HCT116 (cell line): ENCODE results near the gene OR10V1. TPM values are rescaled to one million over a fixed set of nuclear protein-coding genes. Genes with fewer than 3 reads are reported as not detected.

Experiments used
- ATAC-seq: fragments of 200-7000 bp; cut with Tn5 transposase; 2 replicates; pipeline ENCODE4 v1.9.1; 2020; ENCODE audit warnings: mild to moderate bottlenecking, moderate library complexity
- BruUV-seq: library from RNA; stranded (reverse); fragments of 400-500 nt; replicated peaks from 2 replicates; lab custom pipeline; 2021; lab: Mats Ljungman, UMichigan
- CTCF ChIA-PET: fragments of 300-600 bp; sonication (Branson Sonifier 250); formaldehyde crosslinking; loops from one replicate; lab custom pipeline; 2021; ENCODE audit warnings: antibody characterized with exemption; lab: Charles Lee
- POLR2A ChIA-PET: fragments of 300-600, 350-600 bp; sonication (Branson Sonifier 250); formaldehyde crosslinking; loops from one replicate; lab custom pipeline; 2021; ENCODE audit warnings: antibody characterized with exemption; lab: Charles Lee
- RAD21 ChIA-PET, 2 experiments: fragments of 300-600 bp; sonication (Branson Sonifier 250); formaldehyde crosslinking; loops; one replicate each; lab custom pipeline; 2023; ENCODE audit warnings: low total read pairs in 2 of 2; ENCODE audit not compliant: uncharacterized antibody in 2 of 2, unreplicated experiment in 2 of 2, low non-redundant PET in 1 of 2; lab: Charles Lee
- DNase-seq: peaks from one replicate; pipeline ENCODE4 v3.0.0-alpha.2; 2010; ENCODE audit warnings: low read depth, low spot score
- H2AFZ ChIP-seq: fragments of 200-600 bp; shearing (Covaris generic), sonication (generic); 2 replicates; pipeline ENCODE4 v1.6.1; 2017; ENCODE audit warnings: low read depth, mixed run types, mixed read lengths, antibody characterized with exemption, low read length; ENCODE audit not compliant: poor library complexity, severe bottlenecking
- H3K27ac ChIP-seq: 2 replicates; pipeline ENCODE4 v1.5.1; 2012; ENCODE audit warnings: low read depth, low read length
- H3K27me3 ChIP-seq: fragments of 200-600 bp; sonication (generic); 2 replicates; pipeline ENCODE4 v1.6.1; 2016; ENCODE audit warnings: mixed run types, low read length, mixed read lengths; ENCODE audit not compliant: insufficient read depth
- H3K36me3 ChIP-seq, 2 experiments: fragments of 200-500 bp in 1 of 2; fragments of 200-600 bp in 1 of 2; sonication (Bioruptor generic) in 1 of 2; sonication (generic) in 1 of 2; 2 replicates each; pipeline versions ENCODE4 v1.5.1 to v1.6.1; 2014 to 2016; ENCODE audit warnings: low read length in 2 of 2, inconsistent platforms in 1 of 2, mixed read lengths in 1 of 2, mixed run types in 1 of 2; ENCODE audit not compliant: insufficient read depth in 2 of 2, control insufficient read depth in 1 of 2
- H3K4me1 ChIP-seq, 2 experiments: fragments of 200-600 bp in 1 of 2; sonication (generic) in 1 of 2; 2 replicates each; pipeline versions ENCODE4 v1.5.1 to v1.6.1; 2012 to 2017; ENCODE audit warnings: low read length in 2 of 2, inconsistent platforms in 1 of 2, mild to moderate bottlenecking in 1 of 2, mixed read lengths in 1 of 2, mixed run types in 1 of 2, moderate library complexity in 1 of 2; ENCODE audit not compliant: insufficient read depth in 2 of 2, control insufficient read depth in 1 of 2
- H3K4me2 ChIP-seq: fragments of 200-600 bp; sonication (generic); 2 replicates; pipeline ENCODE4 v1.6.1; 2017; ENCODE audit warnings: mixed run types, low read length, mixed read lengths
- H3K4me3 ChIP-seq, 2 experiments: fragments of 200-600 bp in 1 of 2; sonication (generic) in 1 of 2; replicated peaks in 1 of 2; 2 replicates each; pipeline ENCODE4 v1.5.1; 2011 to 2016; ENCODE audit warnings: low read length in 2 of 2, control low read depth in 1 of 2, low read depth in 1 of 2, mild to moderate bottlenecking in 1 of 2, mixed read lengths in 1 of 2, mixed run types in 1 of 2
- H3K79me2 ChIP-seq: fragments of 200-600 bp; sonication (generic); 2 replicates; pipeline ENCODE4 v1.6.1; 2017; ENCODE audit warnings: mild to moderate bottlenecking, mixed run types, low read length, moderate library complexity, mixed read lengths; ENCODE audit not compliant: insufficient read depth
- H3K9ac ChIP-seq: fragments of 200-600 bp; sonication (generic); 2 replicates; pipeline ENCODE4 v1.6.1; 2016; ENCODE audit warnings: low read length, mixed read lengths
- H3K9me2 ChIP-seq: fragments of 200-600 bp; sonication (generic), shearing (Covaris generic); 2 replicates; pipeline ENCODE4 v1.6.1; 2017; ENCODE audit warnings: mixed run types, mild to moderate bottlenecking, moderate library complexity; ENCODE audit not compliant: insufficient read depth
- H3K9me3 ChIP-seq, 2 experiments: fragments of 200-500 bp in 1 of 2; fragments of 200-600 bp in 1 of 2; sonication (Bioruptor generic) in 1 of 2; sonication (generic) in 1 of 2; 2 replicates each; pipeline ENCODE4 v1.6.1; 2014 to 2017; ENCODE audit warnings: low read length in 2 of 2, mixed read lengths in 2 of 2, inconsistent platforms in 1 of 2, low read depth in 1 of 2, mild to moderate bottlenecking in 1 of 2, mixed run types in 1 of 2, moderate library complexity in 1 of 2; ENCODE audit not compliant: control insufficient read depth in 1 of 2, insufficient read depth in 1 of 2
- H4K20me1 ChIP-seq: fragments of 200-600 bp; sonication (generic), shearing (Covaris generic); 2 replicates; pipeline ENCODE4 v1.6.1; 2017; ENCODE audit warnings: mixed run types, mild to moderate bottlenecking, moderate library complexity; ENCODE audit not compliant: insufficient read depth
- CBX3 ChIP-seq: IDR thresholded peaks from 2 replicates; pipeline ENCODE4 v1.6.1; 2012; ENCODE audit warnings: low read depth
- EGR1 ChIP-seq: IDR thresholded peaks from 2 replicates; pipeline ENCODE4 v1.6.1; 2012; ENCODE audit warnings: low read depth
- EZH2 ChIP-seq: fragments of 200-600 bp; sonication (generic); IDR thresholded peaks from 2 replicates; pipeline ENCODE4 v1.6.1; 2017; ENCODE audit warnings: antibody characterized with exemption, mixed run types
- EZH2phosphoT487 ChIP-seq: fragments of 200-600 bp; IDR thresholded peaks from 2 replicates; pipeline ENCODE4 v1.6.1; 2018; ENCODE audit warnings: antibody characterized with exemption, borderline replicate concordance
- POLR2AphosphoS5 ChIP-seq: IDR thresholded peaks from 2 replicates; pipeline ENCODE4 v1.6.1; 2011; ENCODE audit warnings: mild to moderate bottlenecking, low read depth, low read length, moderate library complexity
- REST ChIP-seq: IDR thresholded peaks from 2 replicates; pipeline ENCODE4 v1.6.1; 2012; ENCODE audit warnings: low read depth
- SP1 ChIP-seq: IDR thresholded peaks from 2 replicates; pipeline ENCODE4 v1.6.1; 2012; ENCODE audit warnings: low read depth
- ZBTB33 ChIP-seq: IDR thresholded peaks from 2 replicates; pipeline ENCODE4 v1.6.1; 2011; ENCODE audit warnings: mild to moderate bottlenecking, low read length, moderate library complexity; ENCODE audit not compliant: insufficient replicate concordance; ENCODE audit errors: extremely low read depth
- intact Hi-C: fragments of 100-400 bp; cut with micrococcal nuclease; formaldehyde crosslinking; loops from 2 replicates; pipeline ENCODE4 v1.10.0; 2022
- total RNA-seq: library from RNA; stranded (reverse); gene quantifications from one replicate; pipeline ENCODE4 v1.2.1, GENCODE V29; 2021; ENCODE audit not compliant: unreplicated experiment

OR10V1 gene
- total RNA-seq, 1 experiment from 2014 or later: not detected

DNA sequence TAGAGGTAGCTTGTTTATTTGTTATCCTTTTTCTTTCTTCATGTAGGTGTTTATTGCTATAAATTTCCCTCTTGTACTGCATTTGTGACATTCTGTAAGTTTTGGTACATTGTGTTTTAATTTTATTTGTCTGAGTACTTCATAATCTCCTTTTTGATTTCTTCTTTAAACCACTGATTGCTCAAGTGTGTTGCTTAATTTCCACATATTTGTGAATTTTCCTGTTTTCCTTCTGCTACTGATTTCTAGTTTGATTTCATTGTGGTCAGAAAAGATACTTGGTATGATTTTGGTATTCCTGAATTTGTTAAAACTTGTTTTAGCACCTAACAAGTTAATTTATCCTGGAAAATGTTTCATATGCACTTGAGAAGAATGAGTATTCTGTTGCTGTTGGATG lies 15.1 kb downstream of the OR10V1 start (continued):
- TF ChIP-seq EZH2phosphoT487 (no peak), EZH2 (no peak), EGR1 (no peak), POLR2AphosphoS5 (no peak), SP1 (no peak), ZBTB33 (no peak), REST (no peak)

DNA sequence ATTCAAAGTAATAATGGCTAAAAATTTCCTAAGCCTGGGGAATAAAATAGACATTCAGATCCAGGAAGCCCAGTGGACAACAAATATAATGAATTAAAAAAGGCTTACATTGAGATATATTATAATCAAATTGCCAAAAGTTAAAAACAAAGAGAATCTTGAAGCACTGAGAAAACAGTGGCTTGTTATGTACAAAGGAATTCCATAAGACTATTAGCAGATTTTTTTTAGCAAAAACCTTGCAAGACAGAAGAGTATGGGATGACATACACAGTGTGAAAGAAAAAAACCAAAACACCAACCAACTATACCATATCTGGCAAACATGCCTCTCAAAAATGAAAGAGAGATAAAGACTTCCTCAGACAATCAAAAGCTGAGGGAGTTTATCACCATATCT lies 20.7 kb downstream of the OR10V1 start:
- Histone ChIP-seq H3K27ac (no peak overlapping the region), H3K36me3 (no peaks in the 10 kb centered on the region), H3K27me3 (no peaks in the 10 kb centered on the region), H3K79me2 (no peaks in the 10 kb centered on the region), H2AFZ (no peak overlapping the region), H3K4me2 (no peak overlapping the region), H3K9me3 (no peaks in the 10 kb centered on the region), H3K9ac (no peak overlapping the region), H3K9me2 (no peaks in the 10 kb centered on the region), H3K4me1 (peaks cover 0 to 4% of the 10 kb centered on the region in 2 experiments; a peak in 2 of 4 replicates), H4K20me1 (no peaks in the 10 kb centered on the region), H3K4me3 (no peak overlapping the region)
- ChIA-PET CTCF (no interaction called here), RAD21 (no interaction called here), POLR2A (no interaction called here)
- ATAC-seq (no peak), DNase-seq (no peak)
- intact Hi-C loops: no loop called here
- no TSS peak for BruUV-seq
- TF ChIP-seq CBX3: peak; percentile 77
- no peak for TF ChIP-seq REST
- TF ChIP-seq EGR1: no peak
